PC-9 (cell line): ENCODE measurements around the gene OR4F6. TPM values are rescaled to one million over a fixed set of nuclear protein-coding genes. Genes with fewer than 3 reads are reported as not detected.
A peak's percentile ranks its signal among the peaks of the same experiment; 100 is the strongest.
"Not testable (repeated sequence)": the region's sequence is repeated elsewhere in the genome, so short reads cannot be mapped to it uniquely, and the experiment has no call there.

Source experiments
- Bru-seq: library from RNA; stranded (reverse); fragments of 400-500 nt; gene quantifications from one replicate; lab custom pipeline; 2021; lab: Mats Ljungman, UMichigan
- BruChase-seq, 2 experiments: library from RNA; stranded (reverse); fragments of 400-500 nt; gene quantifications; one replicate each; lab custom pipeline; 2021; lab: Mats Ljungman, UMichigan
- BruUV-seq: library from RNA; stranded (reverse); fragments of 400-500 nt; replicated peaks from 2 replicates; lab custom pipeline; 2021; lab: Mats Ljungman, UMichigan
- CTCF ChIA-PET: fragments of 300-600 bp; sonication (Branson Sonifier 250); formaldehyde crosslinking; loops from one replicate; lab custom pipeline; 2022; ENCODE audit warnings: antibody characterized with exemption; lab: Charles Lee
- POLR2A ChIA-PET: fragments of 300-600 bp; sonication (Branson Sonifier 250); formaldehyde crosslinking; loops from one replicate; lab custom pipeline; 2022; ENCODE audit warnings: antibody characterized with exemption; ENCODE audit not compliant: unreplicated experiment; lab: Charles Lee
- DNase-seq, 2 experiments: peaks; one replicate each; pipeline versions ENCODE4 v3.0.0 to v3.0.0-alpha.2; 2015 to 2022; ENCODE audit warnings: mixed read lengths in 1 of 2
- H2AFZ ChIP-seq: fragments of 200-600 bp; sonication (generic); 2 replicates; pipeline ENCODE4 v1.8.1; 2017; ENCODE audit warnings: antibody characterized with exemption
- H3F3A ChIP-seq: fragments of 200-600 bp; sonication (generic); 2 replicates; pipeline ENCODE4 v1.8.1; 2017; ENCODE audit warnings: antibody characterized with exemption, mild to moderate bottlenecking, low read depth; ENCODE audit not compliant: insufficient read depth
- H3K27ac ChIP-seq: fragments of 200-600 bp; sonication (generic); 2 replicates; pipeline ENCODE4 v1.6.1; 2016; ENCODE audit warnings: mixed run types
- H3K27me3 ChIP-seq: fragments of 200-600 bp; sonication (generic); 2 replicates; pipeline ENCODE4 v1.6.1; 2016; ENCODE audit warnings: low read depth, mixed run types; ENCODE audit not compliant: insufficient read depth
- H3K36me3 ChIP-seq: fragments of 200-600 bp; sonication (generic); 2 replicates; pipeline ENCODE4 v1.6.1; 2016; ENCODE audit warnings: low read depth, mixed run types
- H3K4me1 ChIP-seq: fragments of 200-600 bp; sonication (generic); replicated peaks from 2 replicates; pipeline ENCODE4 v1.6.1; 2016; ENCODE audit warnings: mixed run types; ENCODE audit not compliant: insufficient read depth
- H3K4me2 ChIP-seq: fragments of 200-600 bp; sonication (generic); 2 replicates; pipeline ENCODE4 v1.6.1; 2017; ENCODE audit warnings: mixed run types
- H3K4me3 ChIP-seq: fragments of 200-600 bp; sonication (generic); 2 replicates; pipeline ENCODE4 v1.6.1; 2016; ENCODE audit warnings: mixed run types
- H3K79me2 ChIP-seq: fragments of 200-600 bp; sonication (generic); 2 replicates; pipeline ENCODE4 v1.6.1; 2017; ENCODE audit warnings: low read depth, mixed run types
- H3K9me2 ChIP-seq: fragments of 200-600 bp; sonication (generic); 2 replicates; pipeline ENCODE4 v1.8.1; 2017; ENCODE audit warnings: mild to moderate bottlenecking; ENCODE audit not compliant: insufficient read depth
- H3K9me3 ChIP-seq: fragments of 200-600 bp; sonication (generic); 2 replicates; pipeline ENCODE4 v1.8.1; 2016; ENCODE audit warnings: low read depth; ENCODE audit not compliant: insufficient read depth
- H4K20me1 ChIP-seq: fragments of 200-600 bp; sonication (generic); 2 replicates; pipeline ENCODE4 v1.8.1; 2017; ENCODE audit not compliant: insufficient read depth
- CTCF ChIP-seq: fragments of 200-600 bp; sonication (generic); conservative IDR thresholded peaks from 2 replicates; pipeline ENCODE4 v1.6.1; 2017; ENCODE audit warnings: mixed run types, antibody characterized with exemption, mild to moderate bottlenecking, moderate library complexity
- EZH2 ChIP-seq: fragments of 200-600 bp; sonication (generic); IDR thresholded peaks from 2 replicates; pipeline ENCODE4 v1.8.0; 2017; ENCODE audit warnings: antibody characterized with exemption, low read depth
- intact Hi-C: fragments of 100-400 bp; cut with micrococcal nuclease; formaldehyde crosslinking; loops from one replicate; pipeline ENCODE4 v1.10.0; 2022; ENCODE audit not compliant: unreplicated experiment
- long read RNA-seq: library from polyadenylated mRNA; stranded (forward); transcript quantifications from one replicate; pipeline ENCODE4 v2.0.0, GENCODE V29; 2022
- total RNA-seq: library from RNA; stranded (reverse); gene quantifications from 2 replicates; pipeline ENCODE4 v1.2.3, GENCODE V29; 2021

The OR4F6 gene, protein sequence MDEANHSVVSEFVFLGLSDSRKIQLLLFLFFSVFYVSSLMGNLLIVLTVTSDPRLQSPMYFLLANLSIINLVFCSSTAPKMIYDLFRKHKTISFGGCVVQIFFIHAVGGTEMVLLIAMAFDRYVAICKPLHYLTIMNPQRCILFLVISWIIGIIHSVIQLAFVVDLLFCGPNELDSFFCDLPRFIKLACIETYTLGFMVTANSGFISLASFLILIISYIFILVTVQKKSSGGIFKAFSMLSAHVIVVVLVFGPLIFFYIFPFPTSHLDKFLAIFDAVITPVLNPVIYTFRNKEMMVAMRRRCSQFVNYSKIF
- not detected in 2 replicates for total RNA-seq
- not detected for Bru-seq, nascent RNA
- BruChase-seq, experiment 1, labeled RNA remaining after a 2-hour chase = not detected
- not detected for BruChase-seq, experiment 2, labeled RNA remaining after a 6-hour chase
- long read RNA-seq = 0 reads

- peaks cover 58% of the 10 kb centered on the region for H3K27me3 ChIP-seq
- H3K4me1 ChIP-seq = no peaks in the 10 kb centered on the region
- H4K20me1 ChIP-seq = no peaks in the 10 kb centered on the region
- H3K4me2 ChIP-seq = no peak within 1 kb of the TSS
- ChIA-PET CTCF (no interaction called here), POLR2A (no interaction called here)
- no peaks in the 10 kb centered on the region for H3K9me2 ChIP-seq
- no peaks in the 10 kb centered on the region for H3K36me3 ChIP-seq
- H3K27ac ChIP-seq = no peak within 1 kb of the TSS
- H3K9me3 ChIP-seq = no peaks in the 10 kb centered on the region; the same call in 1 of the 2 replicates
- no peak for DNase-seq
- H3F3A ChIP-seq = no peaks in the 10 kb centered on the region
- no peaks in the 10 kb centered on the region for H3K79me2 ChIP-seq
- intact Hi-C loops = no loop called here
- no TSS peak for BruUV-seq
- no peak for TF ChIP-seq CTCF
- no peak for TF ChIP-seq EZH2
- no peak within 1 kb of the TSS for H3K4me3 ChIP-seq
- no peak within 1 kb of the TSS for H2AFZ ChIP-seq
Measured at GRCh38 chr15:101803209-101803608, at the start of gene OR4F6. Gene OR4F6 (plus strand): TSS chr15:101803509. CDS start chr15:101805720, 2,211 bp downstream.

GRCh38 chr15:101764669-101765339 is 38.5 kb upstream of the OR4F6 start:
- CTCF ChIA-PET, POLR2A ChIA-PET, H3K36me3 ChIP-seq, H3K79me2 ChIP-seq, H3K9me3 ChIP-seq, H3K27ac ChIP-seq, H3K9me2 ChIP-seq, H2AFZ ChIP-seq, intact Hi-C loops, H4K20me1 ChIP-seq, H3F3A ChIP-seq, BruUV-seq, H3K4me1 ChIP-seq, H3K4me3 ChIP-seq, H3K4me2 ChIP-seq: not testable (repeated sequence)
- peaks cover 37% of the 10 kb centered on the region for H3K27me3 ChIP-seq
- DNase-seq = peak in 1 of 2 experiments; percentile 34

- POLR2A ChIA-PET, BruUV-seq, H3K4me1 ChIP-seq, H3K79me2 ChIP-seq, H3K4me3 ChIP-seq, H3K36me3 ChIP-seq, CTCF ChIA-PET, H2AFZ ChIP-seq, H3F3A ChIP-seq, DNase-seq, H4K20me1 ChIP-seq, H3K9me3 ChIP-seq, H3K4me2 ChIP-seq, intact Hi-C loops, H3K9me2 ChIP-seq, H3K27ac ChIP-seq: not testable (repeated sequence)
- peaks cover 42% of the 10 kb centered on the region for H3K27me3 ChIP-seq
Measured at GRCh38 chr15:101765340-101765671, 38.0 kb upstream of the OR4F6 start.

DNA sequence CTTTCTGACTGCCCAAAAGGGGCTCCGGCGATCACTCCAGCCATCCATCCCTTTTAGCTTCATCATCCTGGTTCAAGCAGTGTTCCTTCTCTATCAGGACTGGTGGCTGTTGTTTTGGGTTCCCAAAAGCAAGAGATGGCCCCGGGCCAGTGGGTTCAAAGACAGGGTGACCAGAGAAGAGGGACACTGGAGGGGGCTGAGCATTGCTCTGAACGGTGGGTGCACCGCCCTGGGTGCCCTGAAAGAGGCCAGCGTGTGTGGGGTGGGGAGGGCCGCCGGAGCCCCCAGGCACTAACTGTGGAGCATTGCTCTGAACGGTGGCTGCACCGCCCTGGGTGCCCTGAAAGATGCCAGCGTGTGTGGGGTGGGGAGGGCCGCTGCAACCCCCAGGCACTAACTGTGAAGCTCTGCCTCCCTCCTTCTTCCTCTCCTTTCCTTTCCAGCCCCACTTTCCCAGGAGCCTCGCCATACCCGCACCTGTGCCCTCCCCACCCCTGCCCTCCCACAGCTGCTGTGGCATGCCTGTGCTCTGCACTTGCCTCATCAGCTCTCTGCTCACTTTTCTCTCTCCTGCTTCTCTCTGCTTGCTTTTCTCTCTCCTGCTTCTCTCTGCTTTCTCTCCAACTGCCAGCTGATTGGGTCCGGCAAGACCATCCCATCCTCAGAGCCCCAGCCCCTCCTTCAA is 37.4 kb upstream of the OR4F6 start:
- Histone ChIP-seq H3K9me3 (no peaks in the 10 kb centered on the region), H3F3A (no peaks in the 10 kb centered on the region), H3K4me3 (no peak overlapping the region), H3K4me1 (no peaks in the 10 kb centered on the region), H3K9me2 (no peaks in the 10 kb centered on the region), H3K27me3 (peaks cover 44% of the 10 kb centered on the region), H4K20me1 (no peaks in the 10 kb centered on the region), H3K4me2 (no peak overlapping the region), H3K36me3 (no peaks in the 10 kb centered on the region), H3K27ac (no peak overlapping the region), H2AFZ (no peak overlapping the region), H3K79me2 (no peaks in the 10 kb centered on the region)
- no peak for TF ChIP-seq CTCF
- no peak for TF ChIP-seq EZH2
- no TSS peak for BruUV-seq
- DNase-seq = no peak
- intact Hi-C loops = no loop called here
- CTCF ChIA-PET = no interaction called here
- POLR2A ChIA-PET = no interaction called here
